C4-2B (cell line): ENCODE data around the gene TTN.

Experiments used
- ZFX ChIP-seq: fragments of 450-650 bp; IDR thresholded peaks from 2 replicates; pipeline ENCODE4 v1.6.1; 2017
- TF ChIP-seq, protein P1 (sequence below): fragments of 450-650 bp; conservative IDR thresholded peaks from 2 replicates; pipeline ENCODE4 v1.5.1; 2017; ENCODE audit warnings: mild to moderate bottlenecking

DNA sequence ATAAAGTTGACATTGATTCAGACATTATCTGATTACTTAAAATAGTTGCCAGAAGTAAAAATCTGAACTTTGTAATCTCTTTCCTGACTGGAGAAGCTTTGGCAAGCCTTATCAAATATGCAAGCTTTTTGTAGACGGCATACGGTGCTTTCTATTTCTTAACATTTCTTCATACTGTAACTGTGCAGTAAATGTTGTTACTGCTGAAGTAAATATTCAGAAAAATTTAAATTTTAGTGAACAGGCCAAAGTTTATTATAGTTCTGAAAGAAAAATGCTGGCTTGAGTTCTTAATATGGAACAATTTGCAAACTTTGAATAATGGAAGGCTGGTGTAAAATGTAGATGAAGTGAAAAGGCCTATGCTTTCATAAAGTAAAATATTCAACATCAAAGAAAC lies 1.8 kb downstream of the TTN start:
- TF ChIP-seq, protein P1, sequence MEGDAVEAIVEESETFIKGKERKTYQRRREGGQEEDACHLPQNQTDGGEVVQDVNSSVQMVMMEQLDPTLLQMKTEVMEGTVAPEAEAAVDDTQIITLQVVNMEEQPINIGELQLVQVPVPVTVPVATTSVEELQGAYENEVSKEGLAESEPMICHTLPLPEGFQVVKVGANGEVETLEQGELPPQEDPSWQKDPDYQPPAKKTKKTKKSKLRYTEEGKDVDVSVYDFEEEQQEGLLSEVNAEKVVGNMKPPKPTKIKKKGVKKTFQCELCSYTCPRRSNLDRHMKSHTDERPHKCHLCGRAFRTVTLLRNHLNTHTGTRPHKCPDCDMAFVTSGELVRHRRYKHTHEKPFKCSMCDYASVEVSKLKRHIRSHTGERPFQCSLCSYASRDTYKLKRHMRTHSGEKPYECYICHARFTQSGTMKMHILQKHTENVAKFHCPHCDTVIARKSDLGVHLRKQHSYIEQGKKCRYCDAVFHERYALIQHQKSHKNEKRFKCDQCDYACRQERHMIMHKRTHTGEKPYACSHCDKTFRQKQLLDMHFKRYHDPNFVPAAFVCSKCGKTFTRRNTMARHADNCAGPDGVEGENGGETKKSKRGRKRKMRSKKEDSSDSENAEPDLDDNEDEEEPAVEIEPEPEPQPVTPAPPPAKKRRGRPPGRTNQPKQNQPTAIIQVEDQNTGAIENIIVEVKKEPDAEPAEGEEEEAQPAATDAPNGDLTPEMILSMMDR, result no peak
- TF ChIP-seq ZFX, result no peak
